ENCODE data around the gene KCNH2. TPM values are rescaled to one million over a fixed set of nuclear protein-coding genes. Genes with fewer than 3 reads are reported as not detected.

Gene KCNH2
- total and polyA plus RNA-seq, 4 donors: 0.43 to 2.0 (median 1.3) TPM

- H3K27ac ChIP-seq (ENCODE audit: low read depth in 1 of 2, low read length in 1 of 2): no peak overlapping the region
- no peak overlapping the region for H3K9ac ChIP-seq (ENCODE audit: insufficient read depth in 1 of 2, low read length in 2 of 2)
- TF ChIP-seq CTCF (IDR thresholded peaks at IDR 0.05; ENCODE audit: control extremely low read depth, extremely low read depth): no peak
- H3K9me3 ChIP-seq (ENCODE audit: control insufficient read depth in 4 of 4, insufficient read depth in 3 of 4, low read length in 3 of 4): peaks cover 0 to 1% (median 0%) of the 10 kb centered on the region in 4 donors
- WGBS, 2 donors: 82 to 88% methylated on average over 6 of the region's 6 CpGs
- peaks cover 0 to 10% (median 6%) of the 10 kb centered on the region in 3 donors for H3K27me3 ChIP-seq (ENCODE audit: control insufficient read depth in 3 of 3, insufficient read depth in 3 of 3, low read length in 2 of 3)
- DNase-seq (no peak), ATAC-seq (ENCODE audit: insufficient read depth, low FRiP score) (no peak)
- peaks cover 0 to 6% (median 0%) of the 10 kb centered on the region in 5 donors for H3K4me1 ChIP-seq (ENCODE audit: control insufficient read depth in 5 of 5, insufficient read depth in 5 of 5, low read length in 5 of 5)
- H3K4me3 ChIP-seq: no peak overlapping the region
- no peaks in the 10 kb centered on the region for H3K36me3 ChIP-seq (ENCODE audit: control insufficient read depth in 4 of 4, insufficient read depth in 4 of 4, low read length in 4 of 4)
Measured at GRCh38 chr7:150918378-150918777, 59.7 kb downstream of the KCNH2 start.

GRCh38 chr7:150917969-150918368 lies 60.2 kb downstream of the KCNH2 start:
- H3K4me3 ChIP-seq: no peak overlapping the region
- no peak for TF ChIP-seq CTCF (IDR thresholded peaks at IDR 0.05; ENCODE audit: control extremely low read depth, extremely low read depth)
- ATAC-seq (ENCODE audit: insufficient read depth, low FRiP score): no peak
- H3K9ac ChIP-seq (ENCODE audit: insufficient read depth in 1 of 2, low read length in 2 of 2): no peak overlapping the region
- no peak for DNase-seq
- peaks cover 0 to 1% (median 0%) of the 10 kb centered on the region in 4 donors for H3K9me3 ChIP-seq (ENCODE audit: control insufficient read depth in 4 of 4, insufficient read depth in 3 of 4, low read length in 3 of 4)
- H3K27ac ChIP-seq (ENCODE audit: low read depth in 1 of 2, low read length in 1 of 2): no peak overlapping the region
- WGBS, 2 donors: 44 to 75% methylated on average over 7 of the region's 7 CpGs
- no peaks in the 10 kb centered on the region for H3K36me3 ChIP-seq (ENCODE audit: control insufficient read depth in 4 of 4, insufficient read depth in 4 of 4, low read length in 4 of 4)
- H3K4me1 ChIP-seq (ENCODE audit: control insufficient read depth in 5 of 5, insufficient read depth in 5 of 5, low read length in 5 of 5): peaks cover 0 to 2% (median 0%) of the 10 kb centered on the region in 5 donors
- H3K27me3 ChIP-seq (ENCODE audit: control insufficient read depth in 3 of 3, insufficient read depth in 3 of 3, low read length in 2 of 3): peaks cover 0 to 12% (median 8%) of the 10 kb centered on the region in 3 donors

DNA sequence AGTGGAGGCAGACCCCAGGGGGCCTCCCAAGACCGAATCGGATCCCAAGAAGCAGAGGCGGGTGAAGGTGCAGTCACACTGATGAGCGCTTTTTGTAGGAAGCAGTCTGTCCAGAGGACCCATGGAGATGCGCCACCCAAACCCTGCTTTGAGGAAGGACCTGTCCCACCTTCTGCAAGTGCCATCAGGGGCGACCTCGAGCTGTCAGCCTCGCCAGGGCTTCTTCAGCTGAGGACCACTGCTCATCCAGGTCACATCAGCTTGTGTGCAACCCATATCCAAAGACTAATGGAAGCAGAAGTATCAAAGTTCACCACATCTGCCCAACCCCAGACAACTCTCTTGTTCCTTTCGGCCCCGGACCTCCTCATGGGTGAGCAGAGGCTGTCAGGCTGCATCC lies 61.5 kb downstream of the KCNH2 start:
- 93 to 97% methylated on average over 9 to 10 of the region's 10 CpGs for WGBS, 2 donors
- no peak overlapping the region for H3K4me3 ChIP-seq
- ATAC-seq (ENCODE audit: insufficient read depth, low FRiP score) (no peak), DNase-seq (no peak)
- H3K9me3 ChIP-seq (ENCODE audit: control insufficient read depth in 4 of 4, insufficient read depth in 3 of 4, low read length in 3 of 4): no peaks in the 10 kb centered on the region
- no peak overlapping the region for H3K27ac ChIP-seq (ENCODE audit: low read depth in 1 of 2, low read length in 1 of 2)
- no peak for TF ChIP-seq CTCF (IDR thresholded peaks at IDR 0.05; ENCODE audit: control extremely low read depth, extremely low read depth)
- H3K36me3 ChIP-seq (ENCODE audit: control insufficient read depth in 4 of 4, insufficient read depth in 4 of 4, low read length in 4 of 4): no peaks in the 10 kb centered on the region
- H3K27me3 ChIP-seq (ENCODE audit: control insufficient read depth in 3 of 3, insufficient read depth in 3 of 3, low read length in 2 of 3): peaks cover 0 to 17% (median 8%) of the 10 kb centered on the region in 3 donors
- H3K9ac ChIP-seq (ENCODE audit: insufficient read depth in 1 of 2, low read length in 2 of 2): no peak overlapping the region
- no peaks in the 10 kb centered on the region for H3K4me1 ChIP-seq (ENCODE audit: control insufficient read depth in 5 of 5, insufficient read depth in 5 of 5, low read length in 5 of 5)

GRCh38 chr7:150914966-150915365 lies 63.2 kb downstream of the KCNH2 start:
- no peak for TF ChIP-seq CTCF (IDR thresholded peaks at IDR 0.05; ENCODE audit: control extremely low read depth, extremely low read depth)
- DNase-seq (no peak), ATAC-seq (ENCODE audit: insufficient read depth, low FRiP score) (no peak)
- Histone ChIP-seq H3K9me3 (ENCODE audit: control insufficient read depth in 4 of 4, insufficient read depth in 3 of 4, low read length in 3 of 4) (no peaks in the 10 kb centered on the region), H3K27ac (ENCODE audit: low read depth in 1 of 2, low read length in 1 of 2) (no peak overlapping the region), H3K4me3 (no peak overlapping the region), H3K36me3 (ENCODE audit: control insufficient read depth in 4 of 4, insufficient read depth in 4 of 4, low read length in 4 of 4) (no peaks in the 10 kb centered on the region), H3K9ac (ENCODE audit: insufficient read depth in 1 of 2, low read length in 2 of 2) (no peak overlapping the region), H3K4me1 (ENCODE audit: control insufficient read depth in 5 of 5, insufficient read depth in 5 of 5, low read length in 5 of 5) (no peaks in the 10 kb centered on the region), H3K27me3 (ENCODE audit: control insufficient read depth in 3 of 3, insufficient read depth in 3 of 3, low read length in 2 of 3) (peaks cover 0 to 24% (median 7%) of the 10 kb centered on the region in 3 donors)
- 77 to 82% methylated on average over 6 of the region's 6 CpGs for WGBS, 2 donors

Measured in lung (tissue), 12 donors.